Esophagus muscularis mucosa (tissue), 4 donors: ENCODE measurements around the gene DOCK1. TPM values are rescaled to one million over a fixed set of nuclear protein-coding genes. Genes with fewer than 3 reads are reported as not detected.
A peak's percentile ranks its signal among the peaks of the same experiment; 100 is the strongest.

Experiments used
- DNase-seq: peaks from one replicate; pipeline ENCODE4 v3.0.0-alpha.2; 2017; ENCODE audit errors: extremely low spot score
- H3K27ac ChIP-seq, 4 donors: fragments of 200-600 bp; sonication (generic); replicated peaks in 1 of 4; 1 replicate in 3 of 4; 2 replicates in 1 of 4; pipeline ENCODE4 v1.5.1; 2016 to 2019; ENCODE audit warnings: mild to moderate bottlenecking in 1 of 4
- H3K27me3 ChIP-seq, 4 donors: fragments of 200-600 bp; sonication (generic); one replicate each; pipeline versions ENCODE4 v1.5.1 to v1.6.0; 2016 to 2019
- H3K36me3 ChIP-seq, 4 donors: fragments of 200-600 bp; sonication (generic); one replicate each; pipeline ENCODE4 v1.5.1; 2016 to 2019
- H3K4me1 ChIP-seq, 4 donors: fragments of 200-600 bp; sonication (generic); one replicate each; pipeline ENCODE4 v1.5.1; 2016 to 2019
- H3K4me3 ChIP-seq, 4 donors: fragments of 200-600 bp; sonication (generic); 1 replicate in 2 of 4; 2 replicates in 2 of 4; pipeline ENCODE4 v1.5.1; 2016 to 2019; ENCODE audit warnings: mild to moderate bottlenecking in 4 of 4, moderate library complexity in 1 of 4
- H3K9me3 ChIP-seq, 4 donors: fragments of 200-600 bp; sonication (generic); 1 replicate in 3 of 4; 2 replicates in 1 of 4; pipeline ENCODE4 v1.5.1; 2016 to 2019
- CTCF ChIP-seq, 3 experiments: fragments of 200-600 bp in 2 of 3; fragments of 450-650 bp in 1 of 3; sonication (generic) in 2 of 3; IDR thresholded peaks; one replicate each; pipeline ENCODE4 v1.5.1; 2017 to 2019; ENCODE audit warnings: antibody characterized with exemption in 3 of 3, mild to moderate bottlenecking in 2 of 3, moderate library complexity in 1 of 3
- EP300 ChIP-seq: sonication (generic); formaldehyde crosslinking; IDR thresholded peaks from one replicate; pipeline ENCODE4 v1.6.1; 2017; ENCODE audit warnings: antibody characterized with exemption
- POLR2A ChIP-seq: fragments of 450-650 bp; IDR thresholded peaks from one replicate; pipeline ENCODE4 v1.6.1; 2017; ENCODE audit warnings: antibody characterized with exemption, moderate library complexity, mild to moderate bottlenecking, low read depth
- POLR2AphosphoS5 ChIP-seq, 2 donors: sonication (generic); formaldehyde crosslinking; IDR thresholded peaks; one replicate each; pipeline ENCODE4 v1.6.1; 2017; ENCODE audit warnings: antibody characterized with exemption in 2 of 2
- WGBS: methylation state at CpG from one replicate; pipeline ENCODE4 v1.1.5; 2018; 5-methylcytosine and 5-hydroxymethylcytosine counted together
- intact Hi-C: fragments of 100-400 bp; cut with DNase I; formaldehyde crosslinking; loops from one replicate; pipeline ENCODE4 v1.15.1; 2023
- total RNA-seq, 4 donors: library from RNA; depleted of rRNA; stranded (reverse); fragments of >200 nt; gene quantifications; one replicate each; pipeline versions ENCODE4 v1.1.0 to v1.2.1, GENCODE V29; 2016

Gene DOCK1
- total RNA-seq, 4 donors from 2014 or later = 41.4 to 60.3 (median 55.3) TPM

GRCh38 chr10:127250031-127250430 is 344.8 kb downstream of the DOCK1 start:
- Histone ChIP-seq H3K27me3 (no peaks in the 10 kb centered on the region), H3K9me3 (no peaks in the 10 kb centered on the region), H3K27ac (no peak overlapping the region), H3K36me3 (peaks cover 5 to 32% (median 10%) of the 10 kb centered on the region in 4 donors), H3K4me1 (no peaks in the 10 kb centered on the region), H3K4me3 (no peak overlapping the region)
- DNase-seq = peak; percentile 29
- WGBS = 99% methylated on average over 5 of the region's 5 CpGs
- TF ChIP-seq POLR2A (no peak), POLR2AphosphoS5 (IDR thresholded peaks at IDR 0.05) (no peak)
- intact Hi-C loops = no loop called here

- 91% methylated on average over 6 of the region's 6 CpGs for WGBS
- peak; percentile 45 for DNase-seq
- intact Hi-C loops = no loop called here
- Histone ChIP-seq H3K27ac (no peak overlapping the region), H3K9me3 (no peaks in the 10 kb centered on the region), H3K27me3 (no peaks in the 10 kb centered on the region), H3K4me3 (no peak overlapping the region), H3K4me1 (no peaks in the 10 kb centered on the region), H3K36me3 (peaks cover 11 to 36% (median 14%) of the 10 kb centered on the region in 4 donors)
- TF ChIP-seq POLR2AphosphoS5 (IDR thresholded peaks at IDR 0.05) (no peak), CTCF (IDR thresholded peaks at IDR 0.05) (no peak), EP300 (no peak), POLR2A (no peak)
These were observed 347.6 kb downstream of the DOCK1 start for GRCh38 chr10:127252818-127253217.

- TF ChIP-seq CTCF (IDR thresholded peaks at IDR 0.05) = no peak
- TF ChIP-seq EP300 = no peak
- TF ChIP-seq POLR2AphosphoS5 (IDR thresholded peaks at IDR 0.05) = no peak
- TF ChIP-seq POLR2A = no peak
- Histone ChIP-seq H3K4me1 (no peaks in the 10 kb centered on the region), H3K9me3 (no peaks in the 10 kb centered on the region), H3K36me3 (peaks cover 9 to 36% (median 19%) of the 10 kb centered on the region in 4 donors), H3K4me3 (no peak overlapping the region), H3K27ac (no peak overlapping the region), H3K27me3 (no peaks in the 10 kb centered on the region)
- 32% methylated on average over 3 of the region's 3 CpGs for WGBS
- intact Hi-C loops = no loop called here
- DNase-seq = peak; percentile 29
These were observed 349.0 kb downstream of the DOCK1 start for GRCh38 chr10:127254276-127254675.

DNA sequence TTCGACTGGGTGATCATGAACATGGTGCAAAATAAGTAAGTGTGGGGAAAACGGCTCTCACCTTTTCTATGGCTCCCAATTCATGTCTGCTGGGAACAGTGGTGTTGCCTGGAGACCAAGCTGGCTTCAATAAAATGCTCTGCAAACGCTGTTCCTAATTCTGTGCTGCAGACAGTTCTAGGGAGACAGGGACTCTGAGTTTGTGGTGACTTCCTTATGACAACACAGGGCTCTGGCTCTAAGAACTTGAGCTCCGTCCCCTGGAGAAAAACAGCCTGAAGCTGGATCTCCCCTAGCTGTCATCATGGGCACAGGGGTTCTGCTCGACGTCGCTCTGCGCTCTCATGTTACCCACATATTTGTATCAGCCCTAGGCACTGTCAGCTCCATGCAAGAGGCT is 352.2 kb downstream of the DOCK1 start:
- H3K27ac ChIP-seq = no peak overlapping the region
- TF ChIP-seq POLR2A = no peak
- TF ChIP-seq POLR2AphosphoS5 (IDR thresholded peaks at IDR 0.05) = no peak
- TF ChIP-seq CTCF (IDR thresholded peaks at IDR 0.05) = no peak
- no peak for TF ChIP-seq EP300
- peak; percentile 85 for DNase-seq
- 82% methylated on average over 8 of the region's 8 CpGs for WGBS
- intact Hi-C loops = no loop called here
- H3K9me3 ChIP-seq = no peaks in the 10 kb centered on the region
- no peaks in the 10 kb centered on the region for H3K4me1 ChIP-seq
- peaks cover 9 to 32% (median 24%) of the 10 kb centered on the region in 4 donors for H3K36me3 ChIP-seq
- H3K4me3 ChIP-seq = no peak overlapping the region
- H3K27me3 ChIP-seq = no peaks in the 10 kb centered on the region

GRCh38 chr10:127259347-127259746 is 354.1 kb downstream of the DOCK1 start:
- H3K27me3 ChIP-seq = no peaks in the 10 kb centered on the region
- peaks cover 9 to 36% (median 24%) of the 10 kb centered on the region in 4 donors for H3K36me3 ChIP-seq
- H3K9me3 ChIP-seq = no peaks in the 10 kb centered on the region
- TF ChIP-seq POLR2A (no peak), CTCF (IDR thresholded peaks at IDR 0.05) (no peak), POLR2AphosphoS5 (IDR thresholded peaks at IDR 0.05) (no peak)
- WGBS = 87% methylated on average over 7 of the region's 11 CpGs
- DNase-seq = no peak
- intact Hi-C loops = no loop called here
- no peak overlapping the region for H3K4me3 ChIP-seq
- H3K27ac ChIP-seq = no peak overlapping the region
- H3K4me1 ChIP-seq = no peaks in the 10 kb centered on the region
